HEK293 (cell line): ENCODE measurements around the gene RAP2B.

Source experiments
- CTCF ChIA-PET: fragments of 350-600 bp; formaldehyde crosslinking; extraction: SDS; loops from one replicate; lab custom pipeline; 2021; ENCODE audit warnings: antibody characterized with exemption; lab: Yijun Ruan, JAX
- POLR2A ChIA-PET: fragments of 300-600 bp; formaldehyde crosslinking; extraction: SDS; loops from one replicate; lab custom pipeline; 2020; ENCODE audit warnings: antibody characterized with exemption, inconsistent platforms; lab: Yijun Ruan, JAX
- H3K27ac ChIP-seq: fragments of 200-500 bp; sonication (Bioruptor generic); 2 replicates; pipeline ENCODE4 v1.5.1; 2014; ENCODE audit warnings: low read depth, low read length, control low read depth, inconsistent platforms; ENCODE audit errors: extremely low read depth
- H3K36me3 ChIP-seq, 2 experiments: fragments of 200-500 bp in 1 of 2; sonication (Bioruptor generic) in 1 of 2; 1 replicate in 1 of 2; 2 replicates in 1 of 2; pipeline ENCODE4 v1.5.1; 2014 to 2017; ENCODE audit warnings: inconsistent platforms in 2 of 2, low read length in 2 of 2; ENCODE audit not compliant: control insufficient read depth in 2 of 2, insufficient read depth in 1 of 2
- H3K4me1 ChIP-seq: fragments of 200-500 bp; sonication (Bioruptor generic); 2 replicates; pipeline ENCODE4 v1.5.1; 2014; ENCODE audit warnings: mild to moderate bottlenecking, low read length, inconsistent platforms; ENCODE audit not compliant: control insufficient read depth, insufficient read depth
- H3K4me3 ChIP-seq: 2 replicates; pipeline ENCODE4 v1.5.1; 2011; ENCODE audit warnings: low read depth, mild to moderate bottlenecking, control low read depth, low read length, moderate library complexity
- H3K9me3 ChIP-seq: fragments of 200-500 bp; sonication (Bioruptor generic); 2 replicates; pipeline ENCODE4 v1.5.1; 2014; ENCODE audit warnings: low read depth, low read length, inconsistent platforms; ENCODE audit not compliant: control insufficient read depth, insufficient read depth
- EGR2 ChIP-seq: fragments of 450-650 bp; formaldehyde crosslinking; IDR thresholded peaks from 2 replicates; pipeline ENCODE4 v1.5.1; 2016; ENCODE audit warnings: low read depth, missing biosample characterization, missing genetic modification characterization
- PRDM2 ChIP-seq: fragments of 450-650 bp; formaldehyde crosslinking; IDR thresholded peaks from 2 replicates; pipeline ENCODE4 v1.5.1; 2016; ENCODE audit warnings: missing biosample characterization, missing genetic modification characterization, borderline replicate concordance
- SALL2 ChIP-seq: fragments of 450-650 bp; formaldehyde crosslinking; IDR thresholded peaks from 2 replicates; pipeline ENCODE4 v1.5.0; 2017; ENCODE audit warnings: missing biosample characterization, mild to moderate bottlenecking, missing genetic modification characterization, borderline replicate concordance
- SCRT2 ChIP-seq: fragments of 450-650 bp; formaldehyde crosslinking; IDR thresholded peaks from 2 replicates; pipeline ENCODE4 v1.5.1; 2016; ENCODE audit warnings: missing biosample characterization, missing genetic modification characterization
- ZBTB26 ChIP-seq: fragments of 450-650 bp; formaldehyde crosslinking; optimal IDR thresholded peaks from 2 replicates; pipeline ENCODE3; 2016; ENCODE audit warnings: missing biosample characterization, mild to moderate bottlenecking, missing genetic modification characterization
- ZBTB8A ChIP-seq: fragments of 450-650 bp; formaldehyde crosslinking; IDR thresholded peaks from 2 replicates; pipeline ENCODE4 v1.5.1; 2016; ENCODE audit warnings: missing biosample characterization, missing genetic modification characterization
- ZFP3 ChIP-seq: fragments of 450-650 bp; formaldehyde crosslinking; IDR thresholded peaks from 2 replicates; pipeline ENCODE4 v1.5.1; 2016; ENCODE audit warnings: low read depth, missing biosample characterization, missing genetic modification characterization
- ZNF114 ChIP-seq: fragments of 450-650 bp; formaldehyde crosslinking; IDR thresholded peaks from 2 replicates; pipeline ENCODE4 v1.5.0; 2017; ENCODE audit warnings: missing biosample characterization, missing genetic modification characterization
- ZNF214 ChIP-seq: fragments of 450-650 bp; formaldehyde crosslinking; IDR thresholded peaks from 2 replicates; pipeline ENCODE4 v1.5.1; 2017; ENCODE audit warnings: missing biosample characterization, mild to moderate bottlenecking, missing genetic modification characterization, borderline replicate concordance
- ZNF398 ChIP-seq: fragments of 450-650 bp; formaldehyde crosslinking; IDR thresholded peaks from 2 replicates; pipeline ENCODE4 v1.5.1; 2017; ENCODE audit warnings: missing biosample characterization, missing genetic modification characterization
- ZNF558 ChIP-seq: fragments of 450-650 bp; formaldehyde crosslinking; IDR thresholded peaks from 2 replicates; pipeline ENCODE4 v1.5.1; 2016; ENCODE audit warnings: missing biosample characterization, missing genetic modification characterization
- ZNF658 ChIP-seq: fragments of 450-650 bp; formaldehyde crosslinking; IDR thresholded peaks from 2 replicates; pipeline ENCODE4; 2016; ENCODE audit warnings: missing biosample characterization, missing genetic modification characterization
- ZNF777 ChIP-seq: fragments of 450-650 bp; formaldehyde crosslinking; IDR thresholded peaks from 2 replicates; pipeline ENCODE4 v1.5.1; 2017; ENCODE audit warnings: missing biosample characterization, missing genetic modification characterization, borderline replicate concordance
- ZNF843 ChIP-seq: fragments of 450-650 bp; formaldehyde crosslinking; IDR thresholded peaks from 2 replicates; pipeline ENCODE4 v1.5.1; 2016; ENCODE audit warnings: missing biosample characterization, missing genetic modification characterization

The RAP2B gene

GRCh38 chr3:153138276-153139210 is 23.5 kb upstream of the RAP2B start (continued):
- TF ChIP-seq ZNF398, result no peak

- CTCF ChIA-PET, result no interaction called here
- Histone ChIP-seq H3K4me1 (0 out of 2 replicates have a peak, but pooled peaks cover 2% of the 10 kb centered on the region), H3K27ac (no peak overlapping the region)
Measured at GRCh38 chr3:153142961-153143360, 19.1 kb upstream of the RAP2B start.

More at GRCh38 chr3:153142961-153143360, 19.1 kb upstream of the RAP2B start:
- TF ChIP-seq ZNF214 (tag by site-specific recombination) (no peak), ZBTB26 (no peak), EGR2 (tag by site-specific recombination) (no peak), ZNF658 (tag by site-specific recombination) (no peak), PRDM2 (tag by site-specific recombination) (no peak), SCRT2 (tag by site-specific recombination) (no peak), ZNF777 (tag by site-specific recombination) (no peak), ZNF843 (tag by site-specific recombination) (no peak), ZFP3 (tag by site-specific recombination) (no peak), ZNF114 (tag by site-specific recombination) (no peak), ZBTB8A (no peak), ZNF558 (tag by site-specific recombination) (no peak), SALL2 (tag by site-specific recombination) (no peak)
- H3K36me3 ChIP-seq, result no peaks in the 10 kb centered on the region
- H3K9me3 ChIP-seq, result no peaks in the 10 kb centered on the region
- H3K4me3 ChIP-seq, result no peak overlapping the region
- POLR2A ChIA-PET, result interaction anchor here (1.3 kb wide), 1 partner anchor 18 kb away, joined by 6 read pairs; no protein-coding TSS in a partner anchor
